Measurements from ENCODE around the gene LHFPL2. TPM values are rescaled to one million over a fixed set of nuclear protein-coding genes. Genes with fewer than 3 reads are reported as not detected.
"Not testable (repeated sequence)": the region's sequence is repeated elsewhere in the genome, so short reads cannot be mapped to it uniquely, and the experiment has no call there.

The LHFPL2 gene
- 10 to 100 TPM in 4 of 8 experiments, 1 to 10 TPM in 4; 3.1 to 62.1 (median 8.3) TPM for total RNA-seq

GRCh38 chr5:78648359-78649210, at the start of gene LHFPL2:
LHFPL2 (minus strand) TSS chr5:78648772; CDS start chr5:78510213, 138,559 bp downstream.
- H3K4me3 ChIP-seq: peak within 1 kb of the TSS; percentile 50 to 80 (median 59)
- 2 to 12% (median 4%) methylated on average over 5 to 13 of the region's 112 CpGs; no CpG with 5 or more reads in 7 of the 10 experiments for WGBS, 10 experiments
- H3K4me1 ChIP-seq (replicated peaks in 1 of 2): peaks cover 13 to 22% of the 10 kb centered on the region in 2 donors
- in situ Hi-C loops (cut with MboI; ENCODE audit: low pct_unique_long_range_greater_than_20kb in 2 of 9, low sequenced_read_pairs in 9 of 9, unreplicated experiment in 9 of 9): loop anchor here in 1 of 9 experiments (25.0 kb wide), 1 partner anchor 311 kb away; no protein-coding TSS in a partner anchor
- ATAC-seq (replicated peaks in 6 of 8): peak; percentile 71 to 88 (median 84)
- peak within 1 kb of the TSS; percentile 41 to 53 for H3K27ac ChIP-seq

GRCh38 chr5:78696637-78697036, 48.1 kb upstream of the LHFPL2 start:
- Histone ChIP-seq H3K4me1 (replicated peaks in 1 of 2) (no peaks in the 10 kb centered on the region), H3K27ac (no peak overlapping the region), H3K4me3 (no peak overlapping the region)
- in situ Hi-C loops (cut with MboI; ENCODE audit: low pct_unique_long_range_greater_than_20kb in 2 of 9, low sequenced_read_pairs in 9 of 9, unreplicated experiment in 9 of 9): no loop called here
- ATAC-seq (replicated peaks in 6 of 8): no peak

DNA sequence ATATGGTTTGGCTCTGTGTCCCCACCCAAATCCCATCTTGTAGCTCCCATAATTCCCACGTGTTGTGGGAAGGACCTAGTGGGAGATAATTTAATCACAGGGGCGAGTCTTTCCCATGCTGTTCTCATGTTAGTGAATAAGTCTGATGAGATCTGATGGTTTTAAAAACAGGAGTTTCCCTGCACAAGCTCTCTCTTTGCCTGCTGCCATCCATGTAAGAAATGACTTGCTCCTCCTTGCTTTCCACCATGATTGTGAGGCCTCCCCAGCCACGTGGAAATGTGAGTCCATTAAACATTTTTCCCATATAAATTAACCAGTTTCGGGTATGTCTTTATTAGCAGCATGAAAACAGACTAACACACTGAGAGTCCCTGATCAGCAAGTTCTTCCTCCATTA, 47.5 kb upstream of the LHFPL2 start:
- ATAC-seq (replicated peaks in 6 of 8); in situ Hi-C loops (cut with MboI; ENCODE audit: low pct_unique_long_range_greater_than_20kb in 2 of 9, low sequenced_read_pairs in 9 of 9, unreplicated experiment in 9 of 9); H3K4me3 ChIP-seq; H3K27ac ChIP-seq; H3K4me1 ChIP-seq (replicated peaks in 1 of 2): not testable (repeated sequence)
- 38 to 83% (median 48%) methylated on average over 1 to 2 of the region's 4 CpGs; no CpG with 5 or more reads in 1 of the 10 experiments for WGBS, 10 experiments

DNA sequence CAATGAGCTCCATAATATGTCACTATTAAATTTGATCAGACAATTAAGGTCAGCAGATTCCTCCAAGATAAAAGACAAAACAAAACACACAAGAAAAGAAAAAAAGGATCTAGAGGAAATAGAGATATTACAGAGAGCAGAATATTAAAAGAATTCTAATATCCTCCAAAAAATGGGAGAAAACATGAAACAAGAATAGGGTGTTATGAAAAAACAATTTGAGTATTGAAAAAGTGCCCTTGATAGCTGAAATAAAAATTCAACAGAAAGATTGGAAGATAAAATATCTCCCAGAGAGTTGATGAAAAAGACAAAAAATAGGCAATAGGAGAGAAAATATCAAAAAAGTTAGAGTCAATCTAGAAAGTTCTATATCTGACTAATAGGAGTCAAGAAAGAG, 44.8 kb upstream of the LHFPL2 start:
- Histone ChIP-seq H3K4me1 (replicated peaks in 1 of 2) (no peaks in the 10 kb centered on the region), H3K27ac (no peak overlapping the region), H3K4me3 (no peak overlapping the region)
- in situ Hi-C loops (cut with MboI; ENCODE audit: low pct_unique_long_range_greater_than_20kb in 2 of 9, low sequenced_read_pairs in 9 of 9, unreplicated experiment in 9 of 9): no loop called here
- ATAC-seq (replicated peaks in 6 of 8): no peak

DNA sequence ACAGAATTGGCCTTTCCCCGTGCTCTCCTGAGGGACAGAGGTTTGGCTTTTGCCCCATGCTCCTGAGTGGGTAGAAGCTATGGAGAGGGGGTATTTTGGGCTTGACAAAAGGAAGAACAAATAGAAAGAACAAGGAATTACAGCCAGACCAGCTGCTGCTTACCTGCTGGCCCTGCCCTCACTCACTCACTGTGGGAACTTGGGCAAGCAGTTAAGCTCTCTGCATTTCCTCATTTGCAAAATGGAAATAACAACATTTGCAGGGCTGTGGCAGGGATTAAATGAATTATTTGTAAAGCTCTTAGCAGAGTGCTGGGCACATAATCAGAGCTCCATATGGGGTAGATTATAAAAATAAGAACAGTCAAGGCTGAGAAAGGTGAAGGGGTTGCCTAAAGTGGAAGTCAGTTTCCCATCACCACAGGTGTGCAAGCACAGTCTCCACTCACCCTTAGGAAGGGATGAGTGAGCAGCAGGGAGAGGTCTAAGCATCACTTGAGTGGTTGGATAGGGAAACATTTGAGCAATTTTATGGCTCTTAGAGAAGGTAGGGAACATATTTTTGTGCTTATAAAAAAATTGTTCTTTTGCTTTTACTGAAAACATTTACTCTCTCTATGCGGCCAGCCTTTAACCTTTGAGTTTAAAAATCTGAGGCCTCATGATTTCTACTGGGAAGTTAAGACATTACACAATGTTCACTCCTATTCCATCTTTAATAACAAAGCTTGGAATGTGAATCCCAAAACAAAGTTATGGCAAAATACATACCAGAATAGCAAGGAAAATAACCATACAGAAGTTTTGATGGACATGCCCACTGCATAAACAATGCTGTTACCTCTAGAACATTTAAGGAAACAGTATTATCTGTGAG, 42.8 kb upstream of the LHFPL2 start:
- ATAC-seq (replicated peaks in 6 of 8): peak in 3 of 8 experiments; percentile 85 to 95 (median 87)
- Histone ChIP-seq H3K27ac (no peak overlapping the region), H3K4me1 (replicated peaks in 1 of 2) (no peaks in the 10 kb centered on the region), H3K4me3 (no peak overlapping the region)
- in situ Hi-C loops (cut with MboI; ENCODE audit: low pct_unique_long_range_greater_than_20kb in 2 of 9, low sequenced_read_pairs in 9 of 9, unreplicated experiment in 9 of 9): no loop called here
- WGBS, 10 experiments: 0 to 83% (median 71%) methylated on average over 1 to 2 of the region's 2 CpGs; no CpG with 5 or more reads in 1 of the 10 experiments

- no peak overlapping the region for H3K27ac ChIP-seq
- peak in 3 of 8 experiments; percentile 21 to 28 (median 26) for ATAC-seq (replicated peaks in 6 of 8)
- in situ Hi-C loops (cut with MboI; ENCODE audit: low pct_unique_long_range_greater_than_20kb in 2 of 9, low sequenced_read_pairs in 9 of 9, unreplicated experiment in 9 of 9): no loop called here
Measured at GRCh38 chr5:78690253-78690972, 41.8 kb upstream of the LHFPL2 start.

GRCh38 chr5:78689540-78690252, 41.1 kb upstream of the LHFPL2 start:
- ATAC-seq (replicated peaks in 6 of 8): peak in 3 of 8 experiments; percentile 52 to 83 (median 82)
- WGBS, 10 experiments: 67 to 100% (median 97%) methylated on average over 1 to 3 of the region's 3 CpGs; no CpG with 5 or more reads in 2 of the 10 experiments

More at GRCh38 chr5:78690253-78690972, 41.8 kb upstream of the LHFPL2 start:
- no peak overlapping the region for H3K4me3 ChIP-seq
- H3K4me1 ChIP-seq (replicated peaks in 1 of 2): no peaks in the 10 kb centered on the region
- WGBS, 10 experiments: 49 to 100% (median 78%) methylated on average over 1 to 4 of the region's 4 CpGs

DNA sequence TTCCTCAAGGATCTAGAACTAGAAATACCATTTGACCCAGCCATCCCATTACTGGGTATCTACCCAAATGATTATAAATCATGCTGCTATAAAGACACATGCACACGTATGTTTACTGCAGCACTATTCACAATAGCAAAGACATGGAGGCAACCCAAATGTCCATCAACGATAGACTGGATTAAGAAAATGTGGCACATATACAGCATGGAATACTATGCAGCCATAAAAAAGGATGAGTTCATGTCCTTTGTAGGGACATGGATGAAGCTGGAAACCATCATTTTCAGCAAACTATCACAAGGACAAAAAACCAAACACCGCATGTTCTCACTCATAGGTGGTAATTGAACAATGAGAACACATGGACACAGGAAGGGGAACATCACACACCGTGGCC, 38.9 kb upstream of the LHFPL2 start:
- H3K27ac ChIP-seq; in situ Hi-C loops (cut with MboI; ENCODE audit: low pct_unique_long_range_greater_than_20kb in 2 of 9, low sequenced_read_pairs in 9 of 9, unreplicated experiment in 9 of 9); H3K4me1 ChIP-seq (replicated peaks in 1 of 2); ATAC-seq (replicated peaks in 6 of 8); H3K4me3 ChIP-seq: not testable (repeated sequence)
- 49 to 100% (median 80%) methylated on average over 1 to 3 of the region's 4 CpGs; no CpG with 5 or more reads in 3 of the 10 experiments for WGBS, 10 experiments

More at GRCh38 chr5:78689540-78690252, 41.1 kb upstream of the LHFPL2 start:
- in situ Hi-C loops (cut with MboI; ENCODE audit: low pct_unique_long_range_greater_than_20kb in 2 of 9, low sequenced_read_pairs in 9 of 9, unreplicated experiment in 9 of 9): no loop called here
- H3K4me3 ChIP-seq: no peak overlapping the region
- H3K4me1 ChIP-seq (replicated peaks in 1 of 2): no peaks in the 10 kb centered on the region
- H3K27ac ChIP-seq: no peak overlapping the region

DNA sequence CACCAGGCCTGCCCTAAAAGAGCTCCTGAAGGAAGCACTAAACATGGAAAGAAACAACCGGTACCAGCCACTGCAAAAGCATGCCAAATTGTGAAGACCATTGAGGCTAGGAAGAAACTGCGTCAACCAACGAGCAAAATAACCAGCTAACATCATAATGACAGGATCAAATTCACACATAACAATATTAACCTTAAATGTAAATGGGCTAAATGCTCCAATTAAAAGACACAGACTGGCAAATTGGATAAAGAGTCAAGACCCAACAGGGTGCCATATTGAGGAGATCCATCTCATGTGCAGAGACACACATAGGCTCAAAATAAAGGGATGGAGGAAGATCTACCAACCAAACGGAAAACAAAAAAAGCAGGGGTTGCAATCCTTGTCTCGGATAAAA, 35.3 kb upstream of the LHFPL2 start:
- in situ Hi-C loops (cut with MboI; ENCODE audit: low pct_unique_long_range_greater_than_20kb in 2 of 9, low sequenced_read_pairs in 9 of 9, unreplicated experiment in 9 of 9); H3K4me1 ChIP-seq (replicated peaks in 1 of 2); H3K27ac ChIP-seq; H3K4me3 ChIP-seq; ATAC-seq (replicated peaks in 6 of 8): not testable (repeated sequence)
- WGBS, 10 experiments: 90 to 100% methylated on average over 1 to 2 of the region's 5 CpGs; no CpG with 5 or more reads in 8 of the 10 experiments

DNA sequence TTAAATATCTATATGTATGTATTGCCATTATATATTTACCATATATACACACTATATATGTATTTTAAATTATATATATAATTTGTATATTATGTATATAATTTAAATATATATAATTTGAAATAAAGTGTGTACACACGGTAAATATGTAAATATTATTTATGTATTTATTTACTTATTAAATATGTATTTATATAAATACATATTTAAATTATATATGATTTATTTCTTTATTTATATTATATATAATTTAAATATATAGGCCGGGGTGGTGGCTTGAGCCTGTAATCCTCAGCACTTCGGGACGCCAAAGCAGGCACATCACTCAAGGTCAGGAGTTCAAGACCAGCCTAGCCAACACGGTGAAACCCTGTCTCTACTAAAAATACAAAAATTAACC, 31.3 kb upstream of the LHFPL2 start:
- no peak overlapping the region for H3K27ac ChIP-seq
- in situ Hi-C loops (cut with MboI; ENCODE audit: low pct_unique_long_range_greater_than_20kb in 2 of 9, low sequenced_read_pairs in 9 of 9, unreplicated experiment in 9 of 9): no loop called here
- H3K4me1 ChIP-seq (replicated peaks in 1 of 2): no peaks in the 10 kb centered on the region
- no peak overlapping the region for H3K4me3 ChIP-seq
- 78 to 100% (median 92%) methylated on average over 1 to 5 of the region's 5 CpGs; no CpG with 5 or more reads in 2 of the 10 experiments for WGBS, 10 experiments
- ATAC-seq (replicated peaks in 6 of 8): no peak

- in situ Hi-C loops (cut with MboI; ENCODE audit: low pct_unique_long_range_greater_than_20kb in 2 of 9, low sequenced_read_pairs in 9 of 9, unreplicated experiment in 9 of 9): no loop called here
- WGBS, 10 experiments: 0 to 93% (median 67%) methylated on average over 2 to 6 of the region's 6 CpGs; no CpG with 5 or more reads in 2 of the 10 experiments
- H3K4me3 ChIP-seq: no peak overlapping the region
- H3K4me1 ChIP-seq (replicated peaks in 1 of 2): no peaks in the 10 kb centered on the region
- peak; percentile 12 to 90 (median 68) for ATAC-seq (replicated peaks in 6 of 8)
- H3K27ac ChIP-seq: peak overlapping the region in 1 of 2 donors; percentile 59
Measured at GRCh38 chr5:78677777-78678668, 29.5 kb upstream of the LHFPL2 start.

Data from motor neuron (in vitro differentiated cells).